Muscle layer of duodenum (tissue), 2 donors: ENCODE measurements around the gene PDE6H.

ENCODE experiments used
- H3K27ac ChIP-seq: one replicate; pipeline ENCODE4 v1.7.0; 2013; ENCODE audit warnings: mild to moderate bottlenecking, low read length
- H3K27me3 ChIP-seq: one replicate; pipeline ENCODE4 v1.7.0; 2013; ENCODE audit warnings: low read depth, mild to moderate bottlenecking, control low read depth, low read length
- H3K36me3 ChIP-seq, 2 donors: one replicate each; pipeline ENCODE4 v1.7.0; 2013; ENCODE audit warnings: low read length in 2 of 2, control low read depth in 1 of 2, mild to moderate bottlenecking in 1 of 2; ENCODE audit not compliant: insufficient read depth in 2 of 2, control insufficient read depth in 1 of 2
- H3K4me1 ChIP-seq, 2 donors: one replicate each; pipeline ENCODE4 v1.7.0; 2013; ENCODE audit warnings: low read length in 2 of 2, mild to moderate bottlenecking in 2 of 2, control low read depth in 1 of 2, moderate library complexity in 1 of 2; ENCODE audit not compliant: insufficient read depth in 2 of 2, control insufficient read depth in 1 of 2
- H3K4me3 ChIP-seq, 2 donors: one replicate each; pipeline ENCODE4 v1.7.0; 2013; ENCODE audit warnings: low read length in 2 of 2, low read depth in 1 of 2, mild to moderate bottlenecking in 1 of 2
- H3K9me3 ChIP-seq, 2 donors: one replicate each; pipeline ENCODE4 v1.7.0; 2013; ENCODE audit warnings: low read length in 2 of 2, control low read depth in 1 of 2, mild to moderate bottlenecking in 1 of 2; ENCODE audit not compliant: control insufficient read depth in 1 of 2
- donor health status: healthy.

Gene PDE6H

DNA sequence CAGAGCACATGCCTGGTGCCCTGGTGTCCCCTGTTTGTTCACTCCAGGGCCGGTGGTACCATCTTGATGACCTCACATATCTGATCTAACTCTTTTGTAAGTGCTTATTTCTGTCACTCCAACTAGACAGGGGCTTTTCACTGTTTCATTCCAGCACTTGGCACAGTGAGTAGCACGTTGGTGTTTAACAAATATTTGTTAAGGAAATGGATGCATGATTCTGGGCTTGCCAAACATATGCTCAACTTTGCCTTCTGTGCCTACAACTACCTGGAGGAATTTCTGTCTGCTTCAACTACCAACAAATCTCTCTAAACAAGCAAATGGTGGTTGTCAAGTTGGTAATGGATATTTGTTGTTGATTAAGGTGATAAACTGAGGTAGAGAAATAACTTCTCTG lies 31.6 kb downstream of the PDE6H start:
- no peaks in the 10 kb centered on the region for H3K36me3 ChIP-seq
- H3K4me1 ChIP-seq = peaks cover 0 to 22% of the 10 kb centered on the region in 2 donors
- no peak overlapping the region for H3K27ac ChIP-seq
- H3K27me3 ChIP-seq = no peaks in the 10 kb centered on the region
- no peaks in the 10 kb centered on the region for H3K9me3 ChIP-seq
- no peak overlapping the region for H3K4me3 ChIP-seq

DNA sequence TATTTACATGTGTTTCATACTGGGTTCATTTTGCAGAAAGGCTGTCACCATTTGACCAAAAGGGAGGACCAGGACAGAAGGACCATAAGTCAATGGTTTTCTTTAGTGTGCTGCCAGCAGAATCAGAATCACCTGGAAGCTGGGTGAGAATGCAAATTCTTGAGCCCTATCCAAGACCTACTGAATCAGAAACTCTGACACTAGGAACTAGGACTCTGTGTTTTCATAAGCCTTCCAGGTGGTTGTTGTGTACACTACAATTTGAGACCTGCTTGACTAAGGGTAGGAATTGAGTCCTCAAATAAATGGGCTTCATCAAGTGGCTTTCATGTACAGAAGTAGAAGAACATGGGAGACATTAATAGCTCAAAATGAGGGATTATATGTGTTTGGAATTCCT lies 32.2 kb downstream of the PDE6H start:
- H3K4me3 ChIP-seq = no peak overlapping the region
- no peaks in the 10 kb centered on the region for H3K27me3 ChIP-seq
- no peaks in the 10 kb centered on the region for H3K9me3 ChIP-seq
- H3K36me3 ChIP-seq = no peaks in the 10 kb centered on the region
- H3K4me1 ChIP-seq = peaks cover 0 to 22% of the 10 kb centered on the region in 2 donors
- H3K27ac ChIP-seq = no peak overlapping the region

DNA sequence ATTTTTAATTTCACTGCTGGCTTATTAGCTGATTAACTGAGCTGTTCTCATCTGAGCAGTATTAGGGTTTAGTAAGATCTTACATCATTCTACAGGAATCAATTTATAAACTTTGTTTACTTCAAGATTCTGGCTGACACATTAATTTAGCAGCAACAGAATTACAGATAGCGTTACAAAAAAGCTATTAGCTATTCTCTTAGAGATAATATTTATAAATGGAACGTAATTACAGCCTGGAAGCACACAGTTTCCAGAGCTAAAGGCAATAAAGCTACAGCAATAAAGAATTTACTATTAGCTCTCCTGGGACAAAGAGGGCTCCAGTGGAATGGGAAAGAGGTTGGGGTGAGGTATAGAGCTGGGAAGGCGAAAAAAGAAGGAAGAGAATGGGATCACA lies 34.7 kb downstream of the PDE6H start:
- Histone ChIP-seq H3K4me3 (no peak overlapping the region), H3K9me3 (no peaks in the 10 kb centered on the region), H3K36me3 (no peaks in the 10 kb centered on the region), H3K4me1 (peaks cover 0 to 14% of the 10 kb centered on the region in 2 donors), H3K27ac (no peak overlapping the region), H3K27me3 (no peaks in the 10 kb centered on the region)

DNA sequence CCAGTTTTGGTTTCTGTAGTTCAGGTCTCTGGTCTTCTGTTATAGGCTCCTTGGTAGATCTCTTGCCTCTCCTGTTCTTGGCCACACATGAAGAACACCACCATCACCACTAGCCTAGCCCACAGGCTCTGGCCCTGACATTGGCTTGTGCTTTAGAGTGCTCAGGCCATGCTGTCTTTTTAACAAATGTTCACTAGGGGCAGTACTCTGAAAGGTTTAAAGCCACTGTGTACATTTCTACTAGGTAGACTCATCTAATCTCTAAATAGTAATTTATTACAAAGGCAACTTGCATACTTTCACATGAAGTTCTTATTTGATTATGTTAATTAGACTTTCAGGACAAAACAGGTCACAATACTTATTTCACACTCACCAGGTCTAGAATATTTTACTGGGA lies 38.3 kb downstream of the PDE6H start:
- peaks cover 0 to 14% of the 10 kb centered on the region in 2 donors for H3K4me1 ChIP-seq
- no peak overlapping the region for H3K27ac ChIP-seq
- H3K4me3 ChIP-seq = no peak overlapping the region
- H3K36me3 ChIP-seq = no peaks in the 10 kb centered on the region
- no peaks in the 10 kb centered on the region for H3K27me3 ChIP-seq
- no peaks in the 10 kb centered on the region for H3K9me3 ChIP-seq

DNA sequence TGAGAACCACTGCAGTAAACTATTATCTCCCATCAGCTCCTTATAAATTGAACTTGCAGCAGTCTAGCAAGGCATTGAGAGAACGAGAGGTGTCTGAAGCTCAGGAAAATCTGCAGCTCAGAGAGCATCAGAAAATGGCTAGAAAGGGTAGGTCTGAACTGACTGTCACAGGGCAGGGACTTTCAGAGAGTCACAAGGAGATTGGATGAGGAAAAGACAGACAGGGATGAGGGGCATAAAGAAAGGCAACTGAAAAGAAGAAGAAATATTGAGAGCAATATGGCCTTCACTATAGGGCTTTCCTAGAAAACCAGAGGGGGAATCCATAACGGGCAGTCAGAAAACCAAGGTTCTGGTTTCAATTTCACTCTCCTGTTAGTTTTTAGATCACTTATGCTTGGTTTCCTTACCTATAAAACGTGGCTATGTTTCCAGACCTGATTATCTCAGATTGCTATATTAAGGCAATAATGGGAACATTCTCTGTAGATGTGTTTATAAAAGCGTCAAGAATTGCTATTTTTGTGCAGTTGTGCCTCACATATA lies 40.9 kb downstream of the PDE6H start:
- Histone ChIP-seq H3K36me3 (no peaks in the 10 kb centered on the region), H3K9me3 (no peaks in the 10 kb centered on the region), H3K27me3 (no peaks in the 10 kb centered on the region), H3K4me3 (no peak overlapping the region), H3K27ac (no peak overlapping the region), H3K4me1 (peaks cover 0 to 4% of the 10 kb centered on the region in 2 donors)

DNA sequence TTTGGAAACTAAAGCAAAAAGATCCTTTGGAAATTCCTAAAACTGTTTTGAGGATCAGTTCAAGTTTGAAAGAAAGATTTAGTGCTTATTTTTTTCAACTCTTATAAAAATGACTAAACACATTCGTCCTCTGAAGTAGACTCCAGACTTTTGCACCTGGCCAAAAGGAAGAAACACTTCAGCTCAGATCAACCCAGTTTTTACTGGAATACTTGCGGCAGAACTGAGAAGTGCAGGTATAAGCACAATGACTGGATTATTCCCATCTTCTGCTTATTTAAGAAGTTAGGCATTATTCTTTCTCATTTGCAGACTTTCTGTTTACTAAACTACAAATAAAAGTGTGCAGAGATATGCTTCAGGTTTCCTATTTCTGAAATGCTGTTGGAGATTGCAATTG lies 41.9 kb downstream of the PDE6H start:
- H3K36me3 ChIP-seq = no peaks in the 10 kb centered on the region
- H3K27me3 ChIP-seq = no peaks in the 10 kb centered on the region
- H3K27ac ChIP-seq = no peak overlapping the region
- no peak overlapping the region for H3K4me3 ChIP-seq
- H3K4me1 ChIP-seq = peaks cover 0 to 4% of the 10 kb centered on the region in 2 donors
- no peaks in the 10 kb centered on the region for H3K9me3 ChIP-seq

DNA sequence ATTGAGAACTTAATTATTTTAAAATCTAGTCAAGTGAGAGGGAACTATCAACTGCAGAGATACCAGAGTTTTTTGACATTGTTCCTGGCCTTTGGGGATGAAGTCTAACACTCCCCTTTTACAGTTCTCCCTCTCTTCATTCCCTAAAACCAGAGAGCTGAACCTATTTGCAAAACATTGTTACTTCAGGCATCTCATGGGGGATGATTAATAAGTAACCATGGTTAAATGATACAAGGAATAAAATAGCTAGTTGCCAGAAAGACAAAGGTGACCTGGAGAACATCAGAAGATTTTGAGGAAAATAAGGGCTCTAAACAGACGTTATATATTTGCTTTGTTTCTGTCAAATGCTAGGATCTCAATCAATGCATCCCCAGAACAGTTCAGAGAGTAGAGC lies 42.3 kb downstream of the PDE6H start:
- Histone ChIP-seq H3K27me3 (no peaks in the 10 kb centered on the region), H3K4me1 (peaks cover 0 to 4% of the 10 kb centered on the region in 2 donors), H3K27ac (no peak overlapping the region), H3K36me3 (no peaks in the 10 kb centered on the region), H3K4me3 (no peak overlapping the region), H3K9me3 (no peaks in the 10 kb centered on the region)

DNA sequence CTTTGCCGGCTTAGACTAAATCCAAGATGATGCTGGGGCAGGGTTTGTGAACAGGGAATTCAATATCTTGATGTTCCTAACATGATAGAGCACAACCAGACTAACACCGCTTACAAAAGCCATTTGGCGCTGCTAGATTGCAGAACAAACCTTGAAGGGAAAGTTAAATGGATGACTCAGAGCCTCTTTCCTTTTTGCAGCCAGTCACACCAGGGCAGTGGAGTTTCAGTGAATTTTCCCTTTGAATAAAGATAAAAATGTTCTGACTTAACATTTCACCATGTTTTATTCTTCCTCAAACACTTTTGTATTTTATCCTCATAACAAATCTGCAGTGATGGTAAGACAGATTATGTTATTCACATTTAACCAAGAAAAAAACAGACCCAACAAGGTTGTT lies 47.3 kb downstream of the PDE6H start:
- no peaks in the 10 kb centered on the region for H3K9me3 ChIP-seq
- no peaks in the 10 kb centered on the region for H3K36me3 ChIP-seq
- H3K27ac ChIP-seq = no peak overlapping the region
- no peaks in the 10 kb centered on the region for H3K4me1 ChIP-seq
- no peaks in the 10 kb centered on the region for H3K27me3 ChIP-seq
- no peak overlapping the region for H3K4me3 ChIP-seq
